Spleen (tissue), 7 donors: Measurements from ENCODE around the gene ACTRT3.
"Not testable (repeated sequence)": the region's sequence is repeated elsewhere in the genome, so short reads cannot be mapped to it uniquely, and the experiment has no call there.

Experiments
- POLR2A ChIP-seq, 3 donors: fragments of 450-650 bp; IDR thresholded peaks; one replicate each; pipeline ENCODE4 v1.5.1; 2017; ENCODE audit warnings: antibody characterized with exemption in 3 of 3, mild to moderate bottlenecking in 1 of 3
- TF ChIP-seq, protein P1 (sequence below), 11 experiments: fragments of 200-600 bp in 7 of 11; fragments of 450-650 bp in 4 of 11; sonication (generic) in 4 of 11; IDR thresholded peaks in 8 of 11; conservative IDR thresholded peaks in 3 of 11; 1 replicate in 7 of 11; 2 replicates in 4 of 11; pipeline versions ENCODE4 v1.4.0 to v1.8.0; 2016 to 2021; ENCODE audit warnings: antibody characterized with exemption in 11 of 11, inconsistent platforms in 4 of 11, mild to moderate bottlenecking in 1 of 11
- donor health status: DM: no; HTN: no; CAD: no; lungs with moderate emphysema.
- donor health status: DM: no; HTN: no; CAD: no.
- donor health status: DM: no; HTN: no; CAD: no.

DNA sequence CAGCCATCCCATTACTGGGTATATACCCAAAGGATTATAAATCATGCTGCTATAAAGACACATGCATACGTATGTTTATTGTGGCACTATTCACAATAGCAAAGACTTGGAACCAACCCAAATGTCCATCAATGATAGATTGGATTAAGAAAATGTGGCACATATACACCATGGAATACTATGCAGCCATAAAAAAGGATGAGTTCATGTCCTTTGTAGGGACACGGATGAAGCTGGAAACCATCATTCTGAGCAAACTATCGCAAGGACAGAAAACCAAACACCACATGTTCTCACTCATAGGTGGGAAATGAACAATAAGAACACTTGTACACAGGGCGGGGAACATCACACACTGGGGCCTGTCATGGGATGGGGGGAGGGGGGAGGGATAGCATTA is 50.9 kb downstream of the ACTRT3 start:
- not testable (repeated sequence) for TF ChIP-seq POLR2A (IDR thresholded peaks at IDR 0.05)
- TF ChIP-seq, protein P1, sequence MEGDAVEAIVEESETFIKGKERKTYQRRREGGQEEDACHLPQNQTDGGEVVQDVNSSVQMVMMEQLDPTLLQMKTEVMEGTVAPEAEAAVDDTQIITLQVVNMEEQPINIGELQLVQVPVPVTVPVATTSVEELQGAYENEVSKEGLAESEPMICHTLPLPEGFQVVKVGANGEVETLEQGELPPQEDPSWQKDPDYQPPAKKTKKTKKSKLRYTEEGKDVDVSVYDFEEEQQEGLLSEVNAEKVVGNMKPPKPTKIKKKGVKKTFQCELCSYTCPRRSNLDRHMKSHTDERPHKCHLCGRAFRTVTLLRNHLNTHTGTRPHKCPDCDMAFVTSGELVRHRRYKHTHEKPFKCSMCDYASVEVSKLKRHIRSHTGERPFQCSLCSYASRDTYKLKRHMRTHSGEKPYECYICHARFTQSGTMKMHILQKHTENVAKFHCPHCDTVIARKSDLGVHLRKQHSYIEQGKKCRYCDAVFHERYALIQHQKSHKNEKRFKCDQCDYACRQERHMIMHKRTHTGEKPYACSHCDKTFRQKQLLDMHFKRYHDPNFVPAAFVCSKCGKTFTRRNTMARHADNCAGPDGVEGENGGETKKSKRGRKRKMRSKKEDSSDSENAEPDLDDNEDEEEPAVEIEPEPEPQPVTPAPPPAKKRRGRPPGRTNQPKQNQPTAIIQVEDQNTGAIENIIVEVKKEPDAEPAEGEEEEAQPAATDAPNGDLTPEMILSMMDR (IDR thresholded peaks at IDR 0.05 in 8 of 11, conservative IDR thresholded peaks at IDR 0.05 in 3 of 11): not testable (repeated sequence)
